A549 (cell line): Measurements from ENCODE around the gene RANBP17.

Source experiments
- CEBPB ChIP-seq, 2 experiments: fragments of >200 bp in 1 of 2; sonication (Bioruptor Twin) in 1 of 2; formaldehyde crosslinking in 1 of 2; IDR thresholded peaks; 2 replicates each; pipeline ENCODE4 v1.6.1; 2012 to 2016
- POLR2A ChIP-seq: IDR thresholded peaks from 2 replicates; pipeline ENCODE4 v1.6.1; 2012; ENCODE audit warnings: mild to moderate bottlenecking, low read length
- TF ChIP-seq, protein P1 (sequence below): fragments of >200 bp; sonication (Bioruptor Twin); formaldehyde crosslinking; IDR thresholded peaks from 3 replicates; pipeline ENCODE4 v1.5.1; 2016

DNA sequence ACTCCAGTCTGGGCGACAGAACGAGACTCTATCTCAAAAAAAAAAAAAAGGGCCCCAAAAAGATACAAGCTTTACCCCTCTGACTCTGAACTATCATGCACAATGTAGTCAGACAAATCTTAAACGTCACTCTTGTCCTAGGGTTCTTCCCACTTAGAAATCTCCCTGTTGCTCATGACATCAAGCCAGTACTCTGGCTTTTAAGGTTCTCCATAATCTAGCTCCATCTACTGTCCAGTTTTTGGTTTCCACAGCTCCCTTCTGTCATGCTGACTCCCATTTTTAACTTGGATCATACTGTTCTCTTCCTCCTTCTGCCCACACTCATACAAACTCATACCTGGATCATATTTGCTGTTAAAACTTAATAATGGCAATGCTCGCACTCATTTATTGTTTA is 290.6 kb downstream of the RANBP17 start:
- TF ChIP-seq, protein P1, sequence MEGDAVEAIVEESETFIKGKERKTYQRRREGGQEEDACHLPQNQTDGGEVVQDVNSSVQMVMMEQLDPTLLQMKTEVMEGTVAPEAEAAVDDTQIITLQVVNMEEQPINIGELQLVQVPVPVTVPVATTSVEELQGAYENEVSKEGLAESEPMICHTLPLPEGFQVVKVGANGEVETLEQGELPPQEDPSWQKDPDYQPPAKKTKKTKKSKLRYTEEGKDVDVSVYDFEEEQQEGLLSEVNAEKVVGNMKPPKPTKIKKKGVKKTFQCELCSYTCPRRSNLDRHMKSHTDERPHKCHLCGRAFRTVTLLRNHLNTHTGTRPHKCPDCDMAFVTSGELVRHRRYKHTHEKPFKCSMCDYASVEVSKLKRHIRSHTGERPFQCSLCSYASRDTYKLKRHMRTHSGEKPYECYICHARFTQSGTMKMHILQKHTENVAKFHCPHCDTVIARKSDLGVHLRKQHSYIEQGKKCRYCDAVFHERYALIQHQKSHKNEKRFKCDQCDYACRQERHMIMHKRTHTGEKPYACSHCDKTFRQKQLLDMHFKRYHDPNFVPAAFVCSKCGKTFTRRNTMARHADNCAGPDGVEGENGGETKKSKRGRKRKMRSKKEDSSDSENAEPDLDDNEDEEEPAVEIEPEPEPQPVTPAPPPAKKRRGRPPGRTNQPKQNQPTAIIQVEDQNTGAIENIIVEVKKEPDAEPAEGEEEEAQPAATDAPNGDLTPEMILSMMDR: peak; percentile 31
- no peak for TF ChIP-seq POLR2A
- TF ChIP-seq CEBPB (IDR thresholded peaks at IDR 0.05): no peak
